ENCODE results near the gene C3orf20.
A peak's percentile ranks its signal among the peaks of the same experiment; 100 is the strongest.

Gene C3orf20

GRCh38 chr3:14780927-14781507 is 106.1 kb downstream of the C3orf20 start:
- peak; percentile 77 for DNase-seq

- no peak for DNase-seq
Measured at GRCh38 chr3:14783480-14784086, 108.6 kb downstream of the C3orf20 start.

GRCh38 chr3:14784087-14784681 is 109.2 kb downstream of the C3orf20 start:
- DNase-seq, result no peak

GRCh38 chr3:14785207-14786155 is 110.5 kb downstream of the C3orf20 start:
- no peak for DNase-seq

- DNase-seq, result no peak
Measured at GRCh38 chr3:14786369-14786768, 111.4 kb downstream of the C3orf20 start.

- no peak for DNase-seq
Measured at GRCh38 chr3:14787630-14788029, 112.7 kb downstream of the C3orf20 start.

GRCh38 chr3:14788644-14789043 is 113.7 kb downstream of the C3orf20 start:
- no peak for DNase-seq

- DNase-seq, result no peak
Measured at GRCh38 chr3:14789221-14789620, 114.3 kb downstream of the C3orf20 start.

- no peak for DNase-seq
Measured at GRCh38 chr3:14789640-14790285, 114.8 kb downstream of the C3orf20 start.

GRCh38 chr3:14791343-14791945 is 116.5 kb downstream of the C3orf20 start:
- DNase-seq, result peak; percentile 55

GRCh38 chr3:14792691-14793121 is 117.8 kb downstream of the C3orf20 start:
- DNase-seq, result no peak

GRCh38 chr3:14793126-14793857 is 118.4 kb downstream of the C3orf20 start:
- DNase-seq, result no peak

GRCh38 chr3:14793858-14794234 is 118.9 kb downstream of the C3orf20 start:
- DNase-seq, result no peak

- DNase-seq, result no peak
Measured at GRCh38 chr3:14794435-14794834, 119.5 kb downstream of the C3orf20 start.

- no peak for DNase-seq
Measured at GRCh38 chr3:14795996-14796395, 121.1 kb downstream of the C3orf20 start.

- DNase-seq, result no peak
Measured at GRCh38 chr3:14796403-14797077, 121.6 kb downstream of the C3orf20 start.

GRCh38 chr3:14797731-14798130 is 122.8 kb downstream of the C3orf20 start:
- DNase-seq, result no peak

- no peak for DNase-seq
Measured at GRCh38 chr3:14798231-14798630, 123.3 kb downstream of the C3orf20 start.

- no peak for DNase-seq
Measured at GRCh38 chr3:14799146-14799545, 124.2 kb downstream of the C3orf20 start.

- DNase-seq, result no peak
Measured at GRCh38 chr3:14801031-14801430, 126.1 kb downstream of the C3orf20 start.
